Neural progenitor cell (in vitro differentiated cells): ENCODE results near the gene DHRS13. TPM values are rescaled to one million over a fixed set of nuclear protein-coding genes. Genes with fewer than 3 reads are reported as not detected.
A peak's percentile ranks its signal among the peaks of the same experiment; 100 is the strongest.
"Not testable (repeated sequence)": the region's sequence is repeated elsewhere in the genome, so short reads cannot be mapped to it uniquely, and the experiment has no call there.

Experiments
- DNase-seq: peaks from one replicate; pipeline ENCODE4 v3.0.0-alpha.2; 2016; ENCODE audit warnings: low spot score
- H2AFZ ChIP-seq: fragments of 200-600 bp; sonication (generic); replicated peaks from 2 replicates; pipeline ENCODE4 v1.6.1; 2016; ENCODE audit warnings: antibody characterized with exemption
- H3F3A ChIP-seq: fragments of 200-600 bp; sonication (generic); 2 replicates; pipeline ENCODE4 v1.6.1; 2016; ENCODE audit warnings: antibody characterized with exemption, low read depth
- H3K27ac ChIP-seq: fragments of 200-600 bp; sonication (generic); 2 replicates; pipeline ENCODE4 v1.5.1; 2016; ENCODE audit warnings: mild to moderate bottlenecking
- H3K27me3 ChIP-seq: fragments of 200-600 bp; sonication (generic); 2 replicates; pipeline ENCODE4 v1.6.1; 2016; ENCODE audit warnings: mild to moderate bottlenecking, moderate library complexity
- H3K36me3 ChIP-seq: fragments of 200-600 bp; sonication (generic); 2 replicates; pipeline ENCODE4 v1.5.1; 2016
- H3K4me1 ChIP-seq: fragments of 200-600 bp; sonication (generic); 2 replicates; pipeline ENCODE4 v1.6.1; 2016; ENCODE audit warnings: mixed run types
- H3K4me2 ChIP-seq: fragments of 200-600 bp; sonication (generic); 2 replicates; pipeline ENCODE4 v1.6.1; 2016
- H3K4me3 ChIP-seq: fragments of 200-600 bp; sonication (generic); 2 replicates; pipeline ENCODE4 v1.5.1; 2016
- H3K79me2 ChIP-seq: fragments of 200-600 bp; sonication (generic); 2 replicates; pipeline ENCODE4 v1.6.1; 2016; ENCODE audit warnings: low read depth
- H3K9ac ChIP-seq: fragments of 200-600 bp; sonication (generic); 2 replicates; pipeline ENCODE4 v1.6.1; 2016
- H3K9me3 ChIP-seq: fragments of 200-600 bp; sonication (generic); 2 replicates; pipeline ENCODE4 v1.5.1; 2016; ENCODE audit warnings: low read depth
- H4K20me1 ChIP-seq: fragments of 200-600 bp; sonication (generic); 2 replicates; pipeline ENCODE4 v1.6.1; 2016; ENCODE audit warnings: low read depth
- H3K27ac Mint-ChIP-seq: 3 replicates; pipeline ENCODE4 v1.8.0; 2021; ENCODE audit warnings: mixed read lengths
- H3K27me3 Mint-ChIP-seq: 2 replicates; pipeline ENCODE4 v1.8.0; 2022; ENCODE audit warnings: low read depth, mild to moderate bottlenecking, inconsistent platforms, moderate library complexity, mixed read lengths; ENCODE audit not compliant: insufficient read depth
- H3K36me3 Mint-ChIP-seq: 3 replicates; pipeline ENCODE4 v1.8.0; 2021; ENCODE audit warnings: mixed read lengths
- H3K4me1 Mint-ChIP-seq: 3 replicates; pipeline ENCODE4 v1.8.0; 2021; ENCODE audit warnings: mixed read lengths
- H3K4me3 Mint-ChIP-seq: 3 replicates; pipeline ENCODE4 v1.8.0; 2021; ENCODE audit warnings: mild to moderate bottlenecking, moderate library complexity, mixed read lengths
- H3K9me3 Mint-ChIP-seq: 3 replicates; pipeline ENCODE4 v1.8.0; 2020; ENCODE audit warnings: mixed read lengths
- CTCF ChIP-seq: fragments of 200-600 bp; sonication (generic); IDR thresholded peaks from 2 replicates; pipeline ENCODE4 v1.5.1; 2017; ENCODE audit warnings: antibody characterized with exemption, mild to moderate bottlenecking
- EZH2 ChIP-seq: fragments of 200-600 bp; sonication (generic); IDR thresholded peaks from 2 replicates; pipeline ENCODE4 v1.6.1; 2017; ENCODE audit warnings: antibody characterized with exemption, mild to moderate bottlenecking, moderate library complexity
- EZH2phosphoT487 ChIP-seq: fragments of 200-600 bp; sonication (generic); IDR thresholded peaks from 2 replicates; pipeline ENCODE4 v1.6.1; 2017; ENCODE audit warnings: antibody characterized with exemption
- total RNA-seq: library from RNA; depleted of rRNA; stranded (reverse); fragments of >200 nt; gene quantifications from 2 replicates; pipeline ENCODE4 v1.2.3, GENCODE V29; 2015; ENCODE audit warnings: low replicate concordance

DHRS13 gene
- total RNA-seq, 1 donor from 2014 or later, result 25.6 TPM

GRCh38 chr17:28906276-28906675 lies 3.4 kb upstream of the DHRS13 start:
- no peaks in the 10 kb centered on the region for H3K9me3 Mint-ChIP-seq
- H3K4me1 Mint-ChIP-seq, result peaks cover 13% of the 10 kb centered on the region
- H3K4me3 Mint-ChIP-seq, result no peak overlapping the region
- Histone ChIP-seq H4K20me1 (peaks cover 9% of the 10 kb centered on the region), H3K27me3 (no peaks in the 10 kb centered on the region), H3K4me2 (no peak overlapping the region), H2AFZ (no peak overlapping the region), H3F3A (peaks cover 53% of the 10 kb centered on the region), H3K9ac (no peak overlapping the region), H3K9me3 (no peaks in the 10 kb centered on the region), H3K27ac (no peak overlapping the region), H3K36me3 (peaks cover 6% of the 10 kb centered on the region), H3K4me3 (no peak overlapping the region), H3K79me2 (peaks cover 8% of the 10 kb centered on the region), H3K4me1 (no peaks in the 10 kb centered on the region)
- H3K27me3 Mint-ChIP-seq, result peaks cover 10% of the 10 kb centered on the region
- DNase-seq, result no peak
- peaks cover 28% of the 10 kb centered on the region for H3K36me3 Mint-ChIP-seq
- no peak overlapping the region for H3K27ac Mint-ChIP-seq
- TF ChIP-seq EZH2, result no peak
- no peak for TF ChIP-seq CTCF
- TF ChIP-seq EZH2phosphoT487, result no peak

- Histone ChIP-seq H3K79me2 (peaks cover 11% of the 10 kb centered on the region), H3K27me3 (no peaks in the 10 kb centered on the region), H3K4me2 (no peak overlapping the region), H3K4me3 (no peak overlapping the region), H3K36me3 (peaks cover 2% of the 10 kb centered on the region), H2AFZ (no peak overlapping the region), H3K9ac (no peak overlapping the region), H3F3A (peaks cover 53% of the 10 kb centered on the region), H3K4me1 (no peaks in the 10 kb centered on the region), H3K27ac (no peak overlapping the region), H4K20me1 (peaks cover 6% of the 10 kb centered on the region), H3K9me3 (no peaks in the 10 kb centered on the region)
- no peak overlapping the region for H3K4me3 Mint-ChIP-seq
- TF ChIP-seq EZH2 (no peak), EZH2phosphoT487 (no peak), CTCF (no peak)
- H3K36me3 Mint-ChIP-seq, result peaks cover 28% of the 10 kb centered on the region
- no peaks in the 10 kb centered on the region for H3K9me3 Mint-ChIP-seq
- no peak overlapping the region for H3K27ac Mint-ChIP-seq
- DNase-seq, result no peak
- peaks cover 10% of the 10 kb centered on the region for H3K27me3 Mint-ChIP-seq
- H3K4me1 Mint-ChIP-seq, result peaks cover 20% of the 10 kb centered on the region
Measured at GRCh38 chr17:28904800-28905199, 1.9 kb upstream of the DHRS13 start.

GRCh38 chr17:28903546-28903841 lies 615 bp upstream of the DHRS13 start:
- Mint-ChIP-seq H3K4me3 (peak overlapping the region; percentile 86), H3K36me3 (peaks cover 29% of the 10 kb centered on the region), H3K4me1 (peaks cover 20% of the 10 kb centered on the region), H3K27ac (peak overlapping the region; percentile 16)
- H4K20me1 ChIP-seq, H3K9me3 ChIP-seq, H3K9me3 Mint-ChIP-seq, H3K9ac ChIP-seq, DNase-seq, H3K4me1 ChIP-seq, H3K36me3 ChIP-seq, H3K27me3 ChIP-seq, H3K27ac ChIP-seq, H3K4me3 ChIP-seq, H3K27me3 Mint-ChIP-seq, H2AFZ ChIP-seq, H3K4me2 ChIP-seq: not testable (repeated sequence)
- Histone ChIP-seq H3K79me2 (peaks cover 11% of the 10 kb centered on the region), H3F3A (peaks cover 65% of the 10 kb centered on the region)

- peaks cover 75% of the 10 kb centered on the region for H3F3A ChIP-seq
- H3K4me1 ChIP-seq, result peaks cover 4% of the 10 kb centered on the region
- H3K36me3 ChIP-seq, result no peaks in the 10 kb centered on the region
- H3K79me2 ChIP-seq, result peaks cover 12% of the 10 kb centered on the region
- peaks cover 10% of the 10 kb centered on the region for H3K27me3 Mint-ChIP-seq
- peak overlapping the region; percentile 54 for H3K27ac ChIP-seq
- no peaks in the 10 kb centered on the region for H3K27me3 ChIP-seq
- no peaks in the 10 kb centered on the region for H3K9me3 ChIP-seq
- H3K4me2 ChIP-seq, result peak overlapping the region; percentile 86
- no peak for DNase-seq
- TF ChIP-seq CTCF, result no peak
- TF ChIP-seq EZH2phosphoT487, result no peak
- no peak for TF ChIP-seq EZH2
- H3K4me1 Mint-ChIP-seq, result peaks cover 25% of the 10 kb centered on the region
- H3K4me3 Mint-ChIP-seq, result peak overlapping the region; percentile 86
- H2AFZ ChIP-seq, result peak overlapping the region; percentile 95
- peaks cover 27% of the 10 kb centered on the region for H3K36me3 Mint-ChIP-seq
- H3K4me3 ChIP-seq, result peak overlapping the region; percentile 97
- H3K9me3 Mint-ChIP-seq, result no peaks in the 10 kb centered on the region
- H3K9ac ChIP-seq, result peak overlapping the region; percentile 62
- H4K20me1 ChIP-seq, result peaks cover 6% of the 10 kb centered on the region
- H3K27ac Mint-ChIP-seq, result peak overlapping the region; percentile 10
Measured at GRCh38 chr17:28901866-28902818, 737 bp downstream of the DHRS13 start.
